NCI-H1105 treated with DMSO at 0.1 percent for 48 hours (cell line): ENCODE results near the gene PDE6B.
"Not testable (repeated sequence)": the region's sequence is repeated elsewhere in the genome, so short reads cannot be mapped to it uniquely, and the experiment has no call there.

Experiments
- DNase-seq: peaks from one replicate; lab custom pipeline; 2025; lab: John Stamatoyannopoulos, UW

PDE6B gene

GRCh38 chr4:622071-622995 is 3.0 kb upstream of the PDE6B start:
- DNase-seq, result no peak

DNA sequence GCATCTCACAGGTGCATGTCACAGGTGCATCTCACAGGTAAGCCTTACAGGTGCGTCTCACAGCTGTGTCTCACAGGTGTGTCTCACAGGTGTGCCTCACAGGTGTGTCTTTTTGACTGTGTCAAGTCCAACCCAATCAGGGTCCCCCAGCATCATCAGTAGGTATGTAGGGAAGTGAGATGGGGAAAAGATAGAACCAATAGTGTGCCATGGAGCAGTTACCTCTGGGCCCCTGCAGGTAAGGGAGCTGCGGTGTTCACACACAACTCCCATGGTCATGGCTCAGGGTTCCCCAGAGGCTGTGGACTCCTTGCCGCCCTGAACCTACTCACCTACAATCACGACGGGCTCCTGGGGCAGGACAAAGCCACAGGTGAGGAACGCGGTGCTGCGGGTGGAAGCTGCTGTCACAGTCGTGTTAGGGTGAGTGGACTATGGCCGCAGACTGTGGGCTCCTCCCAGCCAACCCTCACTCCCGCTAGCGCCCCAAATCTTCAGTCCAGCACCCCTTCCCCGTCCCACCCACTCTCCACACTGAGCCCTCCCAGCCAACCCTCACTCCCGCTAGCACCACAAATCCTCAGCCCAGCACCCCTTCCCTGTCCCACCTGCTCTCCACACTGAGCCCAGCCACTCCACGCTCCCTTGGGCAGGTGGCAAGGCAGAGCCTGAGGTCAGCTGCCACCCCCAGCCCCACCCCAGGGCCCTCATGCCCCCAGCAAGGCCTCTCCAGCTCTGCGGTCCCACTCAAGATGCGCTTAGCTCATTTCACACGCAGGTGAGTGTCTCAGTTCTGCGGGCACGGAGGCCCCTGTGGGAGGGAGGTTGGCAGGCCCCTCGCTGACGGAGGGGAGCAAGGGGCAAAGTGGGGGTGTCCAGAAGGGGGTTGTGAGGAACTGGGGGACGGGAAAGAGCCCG is 2.1 kb upstream of the PDE6B start:
- DNase-seq, result no peak

DNA sequence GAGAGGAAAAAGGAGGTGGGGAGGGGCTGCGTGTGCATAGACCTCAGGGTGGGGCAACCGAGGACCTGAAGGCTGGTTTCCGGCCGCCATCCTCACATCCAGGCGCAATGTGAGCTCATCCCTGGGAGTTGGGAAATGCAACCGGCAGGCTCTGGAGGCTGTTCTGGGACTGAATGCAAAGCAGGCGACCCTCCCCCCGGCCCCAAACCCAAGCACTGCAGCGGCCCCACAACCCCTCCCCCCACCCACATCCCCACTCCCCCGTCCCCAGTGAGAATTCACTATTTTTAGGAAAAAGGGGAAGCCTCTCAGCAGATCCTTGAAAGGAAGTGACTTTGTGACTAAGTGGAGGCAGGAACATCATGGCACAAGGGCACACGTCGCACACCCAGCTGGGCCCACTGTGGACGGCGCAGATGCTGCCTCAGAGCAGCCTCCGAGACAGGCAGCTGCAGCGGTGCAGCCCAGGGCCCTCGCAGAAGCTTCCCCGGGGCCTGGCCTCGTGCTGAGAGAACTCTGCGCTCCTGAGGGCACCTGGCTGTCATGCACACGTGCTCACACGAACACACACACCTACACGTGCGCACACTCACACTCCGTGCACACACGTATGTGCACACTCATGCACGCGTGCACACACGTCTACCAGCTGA is 1.3 kb upstream of the PDE6B start:
- no peak for DNase-seq

DNA sequence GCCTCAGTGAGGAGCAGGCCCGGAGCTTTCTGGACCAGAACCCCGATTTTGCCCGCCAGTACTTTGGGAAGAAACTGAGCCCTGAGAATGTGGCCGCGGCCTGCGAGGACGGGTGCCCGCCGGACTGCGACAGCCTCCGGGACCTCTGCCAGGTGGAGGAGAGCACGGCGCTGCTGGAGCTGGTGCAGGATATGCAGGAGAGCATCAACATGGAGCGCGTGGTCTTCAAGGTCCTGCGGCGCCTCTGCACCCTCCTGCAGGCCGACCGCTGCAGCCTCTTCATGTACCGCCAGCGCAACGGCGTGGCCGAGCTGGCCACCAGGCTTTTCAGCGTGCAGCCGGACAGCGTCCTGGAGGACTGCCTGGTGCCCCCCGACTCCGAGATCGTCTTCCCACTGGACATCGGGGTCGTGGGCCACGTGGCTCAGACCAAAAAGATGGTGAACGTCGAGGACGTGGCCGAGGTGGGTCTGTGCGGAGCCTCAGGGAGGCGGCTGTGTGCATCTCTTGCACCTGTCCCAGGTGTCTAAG is 323 bp downstream of the PDE6B start:
- no peak for DNase-seq

GRCh38 chr4:626201-627091 is 1.1 kb downstream of the PDE6B start:
- no peak for DNase-seq

GRCh38 chr4:627347-628125 is 2.2 kb downstream of the PDE6B start:
- no peak for DNase-seq

- no peak for DNase-seq
These were observed 3.0 kb downstream of the PDE6B start for GRCh38 chr4:628311-628741.

GRCh38 chr4:628821-629635 is 3.7 kb downstream of the PDE6B start:
- no peak for DNase-seq

GRCh38 chr4:629636-629914 is 4.2 kb downstream of the PDE6B start:
- DNase-seq, result no peak

DNA sequence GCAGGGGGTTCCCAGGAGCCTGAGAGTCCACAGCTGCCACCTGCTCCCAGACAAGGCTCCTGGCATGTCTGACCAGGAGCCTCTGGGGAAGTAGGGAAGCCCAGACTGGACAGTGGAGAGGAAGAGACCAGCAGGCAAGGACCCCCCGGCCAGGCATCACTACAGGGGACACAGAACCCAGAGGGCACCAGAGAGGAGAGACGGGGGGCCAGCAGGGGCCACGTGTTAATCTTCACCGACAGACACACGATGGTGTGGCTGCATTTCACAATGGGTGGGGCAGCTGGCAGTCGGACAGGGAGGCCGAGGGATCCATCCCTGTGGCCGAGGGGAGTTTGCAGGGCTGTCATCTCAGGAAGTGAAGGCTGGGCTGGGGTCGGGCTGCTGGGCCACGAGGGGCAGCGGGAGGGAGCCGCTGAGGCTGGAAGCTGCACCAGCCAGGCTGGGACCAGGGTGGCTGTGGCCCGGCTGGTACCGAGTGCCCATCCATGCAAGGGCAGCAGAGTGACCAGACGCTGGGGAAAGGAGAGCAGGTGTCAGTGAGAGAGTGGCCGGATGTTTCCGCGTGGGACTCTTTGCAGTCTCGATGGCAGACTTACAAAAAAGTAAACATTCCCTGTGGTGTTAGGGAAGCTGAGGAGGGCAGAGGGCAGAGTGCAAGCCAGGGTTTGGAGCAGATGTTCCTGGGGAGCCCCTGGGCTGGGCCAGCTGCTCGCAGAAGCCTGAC is 4.7 kb downstream of the PDE6B start:
- DNase-seq, result no peak

DNA sequence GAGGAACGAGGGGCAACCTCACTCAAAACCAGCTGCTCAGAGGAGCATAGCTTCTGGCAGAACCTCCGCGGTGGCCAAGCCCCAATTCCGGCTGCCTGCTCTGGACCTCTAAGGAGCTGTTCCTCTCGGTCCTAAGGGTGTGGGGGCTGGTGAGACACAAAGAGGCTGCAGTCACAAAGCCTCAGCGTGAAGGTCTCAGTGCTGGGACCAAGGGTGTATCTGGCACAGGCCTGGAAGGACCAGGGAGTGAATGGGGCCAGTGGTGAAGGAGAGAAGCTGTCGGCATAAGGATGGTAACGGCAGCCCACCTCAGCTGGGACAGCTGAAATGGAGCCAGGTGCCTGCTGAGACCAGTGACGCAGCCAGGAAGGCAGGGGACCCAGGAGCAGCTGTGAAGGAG is 5.3 kb downstream of the PDE6B start:
- no peak for DNase-seq

GRCh38 chr4:632196-632790 is 6.9 kb downstream of the PDE6B start:
- DNase-seq, result no peak

- no peak for DNase-seq
These were observed 7.6 kb downstream of the PDE6B start for GRCh38 chr4:632926-633325.

DNA sequence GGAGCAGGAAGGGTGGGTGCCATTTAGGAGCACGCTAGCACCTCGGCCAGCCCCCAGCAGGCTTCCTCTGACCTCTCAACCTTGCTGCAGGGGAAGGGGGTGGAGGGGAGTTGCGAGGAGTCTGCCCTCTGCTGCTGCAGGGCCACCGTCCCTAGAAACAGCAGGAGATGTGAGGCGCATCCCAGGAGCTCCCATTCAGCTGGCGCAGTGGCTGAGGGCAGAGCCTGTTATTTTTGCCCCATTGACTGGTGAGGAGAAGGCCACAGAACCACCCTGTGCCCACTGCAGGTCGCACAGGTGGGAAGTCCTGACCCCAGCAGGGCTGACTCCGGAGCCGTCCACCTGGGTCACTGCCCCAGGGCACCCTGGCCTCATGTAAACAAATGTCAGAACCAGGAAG is 8.0 kb downstream of the PDE6B start:
- DNase-seq, result no peak

GRCh38 chr4:633976-634598 is 8.7 kb downstream of the PDE6B start:
- no peak for DNase-seq

DNA sequence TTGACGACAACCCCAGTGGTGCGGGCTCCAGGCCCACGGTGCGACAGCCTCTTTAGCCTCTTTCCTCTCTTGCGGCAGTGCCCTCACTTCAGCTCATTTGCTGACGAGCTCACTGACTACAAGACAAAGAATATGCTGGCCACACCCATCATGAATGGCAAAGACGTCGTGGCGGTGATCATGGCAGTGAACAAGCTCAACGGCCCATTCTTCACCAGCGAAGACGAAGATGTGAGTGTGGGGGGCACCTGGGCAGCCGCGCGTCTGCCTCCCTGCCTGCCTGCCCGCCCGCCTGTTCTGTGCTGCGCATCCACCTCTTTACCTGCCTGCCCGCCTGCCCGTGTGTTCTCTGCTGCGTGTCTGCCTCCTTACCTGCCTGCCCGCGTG is 9.2 kb downstream of the PDE6B start:
- no peak for DNase-seq

- not testable (repeated sequence) for DNase-seq
These were observed 9.9 kb downstream of the PDE6B start for GRCh38 chr4:635066-635835.
